Testis (tissue), 2 donors: ENCODE measurements around the gene MAN2B2.

Experiments used
- CTCF ChIP-seq, 3 experiments: fragments of 450-650 bp in 2 of 3; fragments of 200-600 bp in 1 of 3; sonication (generic) in 1 of 3; IDR thresholded peaks; one replicate each; pipeline ENCODE4 v1.5.1; 2016 to 2019; ENCODE audit warnings: antibody characterized with exemption in 3 of 3, mild to moderate bottlenecking in 2 of 3, moderate library complexity in 1 of 3
- POLR2A ChIP-seq: fragments of 450-650 bp; IDR thresholded peaks from one replicate; pipeline ENCODE4 v1.6.1; 2017; ENCODE audit warnings: antibody characterized with exemption, mild to moderate bottlenecking, moderate library complexity

GRCh38 chr4:6574747-6575502 lies at the start of gene MAN2B2:
- TF ChIP-seq CTCF (IDR thresholded peaks at IDR 0.05) (no peak), POLR2A (no peak)
